Measurements from ENCODE around the gene ATP6V1A.
"Not testable (repeated sequence)": the region's sequence is repeated elsewhere in the genome, so short reads cannot be mapped to it uniquely, and the experiment has no call there.

Gene ATP6V1A

GRCh38 chr3:113829576-113830354 lies 82.9 kb downstream of the ATP6V1A start:
- DNase-seq = no peak

DNA sequence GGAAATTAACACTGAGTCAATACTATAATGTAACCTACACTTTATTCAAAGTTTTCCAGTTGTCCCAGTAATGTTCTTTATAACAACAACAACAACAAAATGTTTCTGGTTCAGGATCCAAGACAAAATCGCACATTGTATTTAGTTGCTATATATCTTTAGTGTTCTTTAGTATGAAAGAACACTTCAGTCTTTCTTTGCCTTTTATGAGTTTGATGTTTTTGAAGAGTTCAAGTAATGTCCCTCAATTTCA lies 84.2 kb downstream of the ATP6V1A start:
- no peak for DNase-seq

DNA sequence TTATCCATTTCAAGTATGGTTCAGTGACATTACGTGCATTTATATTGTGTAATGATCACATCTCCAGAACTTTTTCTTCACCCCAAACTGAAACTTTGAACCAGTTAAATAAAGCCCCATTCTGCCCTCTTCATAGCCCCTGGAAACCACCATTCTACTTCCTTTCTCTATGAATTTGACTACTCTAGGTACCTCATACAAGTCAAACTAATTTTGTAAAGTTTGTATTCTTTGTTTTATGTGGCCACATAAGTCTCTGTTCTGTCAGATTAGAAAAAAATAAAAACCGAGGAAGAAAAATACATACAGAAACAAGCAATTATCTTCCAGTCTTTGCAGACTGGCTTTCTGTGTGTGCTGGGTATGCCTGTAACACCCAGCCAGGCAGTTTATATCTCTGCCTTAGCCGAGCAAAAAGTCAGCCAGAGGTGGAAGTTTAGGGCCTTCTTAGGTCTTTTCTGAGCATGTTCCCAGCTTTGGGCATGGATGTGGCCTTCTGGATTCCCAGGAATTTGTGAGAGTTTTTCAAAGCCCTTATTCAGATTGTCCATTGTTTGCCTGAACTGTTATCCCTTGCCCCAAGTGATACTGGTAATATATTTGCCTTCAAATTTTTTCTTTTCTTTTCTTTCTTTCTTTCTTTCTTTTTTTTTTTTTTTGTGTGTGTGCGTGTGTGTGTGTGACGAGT lies 85.8 kb downstream of the ATP6V1A start:
- no peak for DNase-seq

DNA sequence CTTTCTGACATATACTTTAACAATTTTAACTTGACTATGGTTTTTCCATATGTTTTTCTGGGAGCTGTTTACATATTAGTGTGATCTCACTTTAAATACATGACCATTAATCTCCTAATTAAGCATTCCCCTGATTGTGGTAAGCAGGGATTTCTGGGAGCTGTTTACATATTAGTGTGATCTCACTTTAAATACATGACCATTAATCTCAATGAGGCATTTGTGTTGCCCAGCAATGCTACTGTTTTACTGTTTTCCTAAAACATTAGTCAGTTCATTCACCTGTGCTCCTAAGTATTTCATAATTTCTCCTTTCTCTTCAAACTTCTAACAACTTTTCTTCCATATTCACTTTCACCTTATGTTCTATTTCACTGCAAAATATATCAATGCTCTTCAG lies 88.1 kb downstream of the ATP6V1A start:
- DNase-seq = no peak

DNA sequence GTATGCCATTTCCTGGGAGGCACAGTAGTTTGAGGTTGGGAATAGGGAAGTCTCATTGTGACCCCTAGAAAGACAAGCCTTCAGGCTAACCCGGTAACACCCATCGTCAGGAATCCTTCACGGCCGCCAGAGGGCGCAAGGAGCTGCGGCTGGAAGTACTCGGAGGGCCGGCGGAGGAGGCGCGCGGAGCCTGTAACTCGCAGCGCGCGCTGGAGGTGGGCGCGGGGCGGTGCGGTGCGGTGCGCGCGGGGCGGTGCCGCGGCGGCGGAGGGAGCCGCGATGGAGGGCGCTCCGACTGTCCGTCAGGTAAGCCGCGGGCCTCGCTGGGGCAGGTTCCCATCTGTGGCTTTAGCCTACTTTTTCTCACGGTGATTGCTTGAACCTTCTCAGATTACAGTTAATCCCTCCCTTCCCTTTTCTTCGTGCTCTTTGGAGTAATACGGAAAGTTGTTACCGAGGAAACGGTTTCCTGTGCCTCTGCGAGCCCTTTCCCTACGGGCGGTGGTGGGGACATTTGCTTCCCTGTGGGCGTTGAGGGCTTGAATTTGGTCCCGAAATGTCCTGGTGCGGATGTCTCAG lies 91.9 kb downstream of the ATP6V1A start, which contains the start of gene GRAMD1C:
Gene GRAMD1C, plus strand, starts transcription at position 158 of the 579 bp plus-strand sequence. Its CDS starts 122 bp downstream, at position 280.
- peak; percentile 84 for DNase-seq

GRCh38 chr3:113839551-113839950 lies 92.7 kb downstream of the ATP6V1A start:
- no peak for DNase-seq

DNA sequence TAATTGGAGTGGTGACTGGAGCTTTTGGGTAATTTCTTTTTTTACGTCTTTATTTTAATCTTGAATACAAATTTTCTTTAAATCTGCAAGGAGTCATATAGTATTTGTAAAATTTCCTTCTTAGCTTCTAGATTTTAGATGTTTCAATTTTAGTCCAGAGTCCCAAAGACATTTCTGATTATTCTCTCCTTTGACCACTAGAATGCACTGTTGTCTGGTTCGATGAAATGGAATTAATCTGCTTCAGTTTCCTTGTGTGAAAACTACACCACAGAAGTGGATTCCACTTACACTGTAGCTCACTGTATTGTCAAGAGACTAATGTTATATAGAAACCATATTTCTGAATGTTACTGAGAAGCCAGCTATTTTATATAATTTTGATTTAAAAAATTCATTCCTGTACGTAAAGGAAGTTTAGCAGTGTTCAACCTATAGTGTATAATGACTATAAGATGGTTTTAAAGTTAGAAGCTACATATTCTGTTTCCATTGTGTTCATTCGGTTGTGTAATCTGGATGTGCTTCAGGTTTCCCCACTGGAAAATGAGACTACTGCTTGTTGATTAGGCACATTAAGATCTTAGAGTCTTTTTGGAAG lies 97.9 kb downstream of the ATP6V1A start:
- DNase-seq = no peak

- no peak for DNase-seq
Measured at GRCh38 chr3:113847247-113847646, 100.4 kb downstream of the ATP6V1A start.

DNA sequence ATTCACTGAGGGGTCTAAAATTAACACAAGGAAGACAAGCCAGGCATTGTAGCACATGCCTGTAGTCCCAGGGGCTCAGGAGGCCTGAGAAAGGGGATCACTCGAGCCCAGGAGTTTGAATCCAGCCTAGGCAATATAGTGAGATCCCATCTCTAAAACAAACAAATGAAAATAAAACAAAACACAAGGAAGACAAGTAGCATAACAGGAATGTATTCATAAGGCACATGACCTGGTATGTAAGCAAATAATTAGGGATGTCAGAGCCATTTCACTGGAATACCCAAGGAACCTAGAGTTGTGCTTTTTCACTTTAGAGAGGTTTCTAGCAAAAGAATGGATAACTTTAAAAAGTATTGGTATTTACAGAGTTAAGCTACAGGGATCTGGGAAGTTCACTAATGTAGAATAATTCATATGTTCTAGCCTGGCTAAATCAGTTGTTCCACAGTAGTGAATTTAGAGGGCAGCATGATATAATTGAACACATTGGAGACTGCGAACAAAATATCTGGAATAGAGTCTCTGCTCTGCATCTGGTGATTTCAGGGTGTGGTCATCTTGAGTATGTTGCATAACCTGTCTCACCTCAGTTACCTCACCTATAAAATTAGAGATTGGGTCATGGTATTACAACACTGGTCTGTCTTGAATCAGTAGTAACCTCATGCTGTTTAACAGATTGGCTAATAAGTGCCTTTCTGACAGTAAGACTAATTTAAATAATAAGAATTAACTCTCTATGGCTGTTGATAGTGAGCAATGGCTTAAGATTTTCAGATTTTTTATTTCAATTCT lies 101.0 kb downstream of the ATP6V1A start:
- DNase-seq = no peak

DNA sequence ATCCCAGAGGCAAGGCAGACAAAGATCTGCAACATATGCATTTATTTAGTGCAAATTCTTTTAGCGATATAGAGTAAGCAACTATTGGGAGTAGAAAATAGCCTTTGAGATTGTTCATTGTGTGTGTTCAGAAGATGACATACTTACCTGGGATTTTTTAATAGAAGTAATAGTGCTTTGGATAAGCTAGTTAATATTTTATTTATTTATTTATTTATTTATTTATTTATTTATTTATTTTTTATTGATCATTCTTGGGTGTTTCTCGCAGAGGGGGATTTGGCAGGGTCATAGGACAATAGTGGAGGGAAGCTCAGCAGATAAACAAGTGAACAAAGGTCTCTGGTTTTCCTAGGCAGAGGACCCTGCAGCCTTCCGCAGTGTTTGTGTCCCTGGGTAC lies 102.2 kb downstream of the ATP6V1A start:
- not testable (repeated sequence) for DNase-seq

DNA sequence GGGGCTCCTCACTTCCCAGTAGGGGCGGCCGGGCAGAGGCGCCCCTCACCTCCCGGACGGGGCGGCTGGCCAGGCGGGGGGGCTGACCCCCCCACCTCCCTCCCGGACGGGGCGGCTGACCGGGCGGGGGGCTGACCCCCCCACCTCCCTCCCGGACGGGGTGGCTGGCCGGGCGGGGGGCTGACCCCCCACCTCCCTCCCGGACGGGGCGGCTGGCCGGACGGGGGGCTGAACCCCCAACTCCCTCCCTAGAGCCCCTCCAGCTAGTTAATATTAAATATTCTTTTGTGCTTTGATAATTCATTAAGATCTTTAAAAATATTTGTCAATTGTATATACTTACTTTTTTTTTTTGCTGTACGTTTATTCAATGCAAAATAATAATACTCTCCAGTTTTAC lies 103.0 kb downstream of the ATP6V1A start:
- DNase-seq = not testable (repeated sequence)

- not testable (repeated sequence) for DNase-seq
Measured at GRCh38 chr3:113850391-113850790, 103.6 kb downstream of the ATP6V1A start.

DNA sequence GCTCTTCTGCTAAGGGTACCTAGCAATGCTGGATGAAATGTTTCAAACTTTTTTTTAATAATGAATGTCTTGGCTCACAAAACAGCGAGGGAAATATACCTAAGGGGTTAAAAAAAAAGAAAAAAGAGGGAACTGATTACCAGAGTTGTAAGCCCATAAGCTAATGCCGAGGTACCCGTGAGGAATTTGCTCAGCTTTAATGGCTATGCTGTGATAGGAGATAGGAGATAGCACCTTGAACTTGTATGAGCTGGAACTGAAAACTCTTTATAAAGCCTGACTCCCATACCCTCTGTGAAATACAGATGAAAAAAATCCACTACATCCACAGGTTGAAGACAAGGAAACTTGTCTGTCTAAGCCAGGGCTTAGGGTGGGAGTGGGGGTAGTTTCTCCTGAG lies 105.7 kb downstream of the ATP6V1A start:
- no peak for DNase-seq
